ENCODE results near the gene SOX6.

DNA sequence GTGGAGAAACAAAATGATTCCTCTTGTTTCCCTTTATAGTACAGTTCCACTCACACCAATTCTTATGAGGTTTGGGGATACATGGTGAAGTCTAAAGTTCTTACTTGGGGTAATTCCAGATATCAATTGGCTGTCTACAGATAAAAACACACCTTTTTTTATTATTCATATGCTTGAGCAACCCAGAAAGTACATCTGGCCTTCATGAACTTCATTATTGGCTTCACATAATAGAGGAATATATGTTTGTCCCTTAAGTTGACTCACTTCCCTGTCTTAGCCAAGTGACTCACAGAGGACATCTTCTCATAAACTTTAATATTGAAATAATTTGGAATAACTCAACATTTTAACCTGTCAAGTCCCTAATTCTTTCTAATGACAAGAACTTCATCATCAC, 36.3 kb upstream of the SOX6 start:
- TF ChIP-seq, protein P1, sequence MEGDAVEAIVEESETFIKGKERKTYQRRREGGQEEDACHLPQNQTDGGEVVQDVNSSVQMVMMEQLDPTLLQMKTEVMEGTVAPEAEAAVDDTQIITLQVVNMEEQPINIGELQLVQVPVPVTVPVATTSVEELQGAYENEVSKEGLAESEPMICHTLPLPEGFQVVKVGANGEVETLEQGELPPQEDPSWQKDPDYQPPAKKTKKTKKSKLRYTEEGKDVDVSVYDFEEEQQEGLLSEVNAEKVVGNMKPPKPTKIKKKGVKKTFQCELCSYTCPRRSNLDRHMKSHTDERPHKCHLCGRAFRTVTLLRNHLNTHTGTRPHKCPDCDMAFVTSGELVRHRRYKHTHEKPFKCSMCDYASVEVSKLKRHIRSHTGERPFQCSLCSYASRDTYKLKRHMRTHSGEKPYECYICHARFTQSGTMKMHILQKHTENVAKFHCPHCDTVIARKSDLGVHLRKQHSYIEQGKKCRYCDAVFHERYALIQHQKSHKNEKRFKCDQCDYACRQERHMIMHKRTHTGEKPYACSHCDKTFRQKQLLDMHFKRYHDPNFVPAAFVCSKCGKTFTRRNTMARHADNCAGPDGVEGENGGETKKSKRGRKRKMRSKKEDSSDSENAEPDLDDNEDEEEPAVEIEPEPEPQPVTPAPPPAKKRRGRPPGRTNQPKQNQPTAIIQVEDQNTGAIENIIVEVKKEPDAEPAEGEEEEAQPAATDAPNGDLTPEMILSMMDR (IDR thresholded peaks at IDR 0.05), result no peak
- TF ChIP-seq EZH2 (IDR thresholded peaks at IDR 0.05), result no peak
- TF ChIP-seq EZH2phosphoT487 (IDR thresholded peaks at IDR 0.05), result no peak
